ENCODE measurements around the gene TMEM59L. TPM values are rescaled to one million over a fixed set of nuclear protein-coding genes. Genes with fewer than 3 reads are reported as not detected.
"Not testable (repeated sequence)": the region's sequence is repeated elsewhere in the genome, so short reads cannot be mapped to it uniquely, and the experiment has no call there.

The TMEM59L gene
- total and polyA plus RNA-seq, 2 donors (not counting 1 experiment from before 2014, with no cell fraction given), result not detected

- no peak overlapping the region for H3K27ac ChIP-seq (ENCODE audit: low read length in 2 of 2)
- Mint-ChIP-seq H3K27me3 (peaks cover 7% of the 10 kb centered on the region), H3K4me1 (peaks cover 31% of the 10 kb centered on the region), H3K27ac (no peak overlapping the region), H3K4me3 (no peak overlapping the region), H3K9me3 (ENCODE audit: insufficient read depth) (no peaks in the 10 kb centered on the region)
- peaks cover 10% of the 10 kb centered on the region for H4K20me1 ChIP-seq (ENCODE audit: control insufficient read depth, insufficient read depth, low read length, poor library complexity, severe bottlenecking)
- no peak overlapping the region for H3K4me2 ChIP-seq (replicated peaks; ENCODE audit: low read depth, low read length, poor library complexity, severe bottlenecking)
- H3K79me2 ChIP-seq (ENCODE audit: control insufficient read depth, insufficient read depth, low read length), result no peaks in the 10 kb centered on the region
- CTCF ChIA-PET, result interaction anchor here (0.8 to 6.3 kb wide), 4 partner anchors 21 to 256 kb away, joined by 3 to 47 read pairs (median 4); no protein-coding TSS in a partner anchor
- WGBS (ENCODE audit: insufficient coverage), result 95% methylated on average over 19 of the region's 22 CpGs
- peaks cover 29 to 49% of the 10 kb centered on the region in 2 donors for H3K4me1 ChIP-seq (ENCODE audit: control insufficient read depth in 2 of 2, insufficient read depth in 2 of 2, low read length in 2 of 2)
- no peak overlapping the region for H3K4me3 ChIP-seq (ENCODE audit: control extremely low read depth in 1 of 5, extremely low read depth in 1 of 5, insufficient read depth in 1 of 5, low read depth in 2 of 5, low read length in 4 of 5)
- TF ChIP-seq, protein P1, sequence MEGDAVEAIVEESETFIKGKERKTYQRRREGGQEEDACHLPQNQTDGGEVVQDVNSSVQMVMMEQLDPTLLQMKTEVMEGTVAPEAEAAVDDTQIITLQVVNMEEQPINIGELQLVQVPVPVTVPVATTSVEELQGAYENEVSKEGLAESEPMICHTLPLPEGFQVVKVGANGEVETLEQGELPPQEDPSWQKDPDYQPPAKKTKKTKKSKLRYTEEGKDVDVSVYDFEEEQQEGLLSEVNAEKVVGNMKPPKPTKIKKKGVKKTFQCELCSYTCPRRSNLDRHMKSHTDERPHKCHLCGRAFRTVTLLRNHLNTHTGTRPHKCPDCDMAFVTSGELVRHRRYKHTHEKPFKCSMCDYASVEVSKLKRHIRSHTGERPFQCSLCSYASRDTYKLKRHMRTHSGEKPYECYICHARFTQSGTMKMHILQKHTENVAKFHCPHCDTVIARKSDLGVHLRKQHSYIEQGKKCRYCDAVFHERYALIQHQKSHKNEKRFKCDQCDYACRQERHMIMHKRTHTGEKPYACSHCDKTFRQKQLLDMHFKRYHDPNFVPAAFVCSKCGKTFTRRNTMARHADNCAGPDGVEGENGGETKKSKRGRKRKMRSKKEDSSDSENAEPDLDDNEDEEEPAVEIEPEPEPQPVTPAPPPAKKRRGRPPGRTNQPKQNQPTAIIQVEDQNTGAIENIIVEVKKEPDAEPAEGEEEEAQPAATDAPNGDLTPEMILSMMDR (IDR thresholded peaks at IDR 0.05), result no peak
- TF ChIP-seq EZH2 (IDR thresholded peaks at IDR 0.05; ENCODE audit: borderline replicate concordance, insufficient read depth, low read depth, low read length, poor library complexity, severe bottlenecking), result no peak
- H3K9ac ChIP-seq (ENCODE audit: low read length), result no peak overlapping the region
- intact Hi-C loops (cut with micrococcal nuclease), result no loop called here
- no peak for ATAC-seq (ENCODE audit: low read depth)
- H2AFZ ChIP-seq (ENCODE audit: insufficient read depth, low read depth, low read length, poor library complexity, severe bottlenecking), result no peak overlapping the region
- peaks cover 0 to 6% of the 10 kb centered on the region in 2 experiments for H3K36me3 ChIP-seq (replicated peaks in 1 of 2; ENCODE audit: control extremely low read depth in 1 of 2, control insufficient read depth in 1 of 2, extremely low read depth in 1 of 2, insufficient read depth in 2 of 2, low read length in 1 of 2)
- POLR2A ChIA-PET, result no interaction called here
- no peaks in the 10 kb centered on the region for H3K9me3 ChIP-seq (ENCODE audit: control extremely low read depth in 1 of 3, control insufficient read depth in 2 of 3, insufficient read depth in 1 of 3, low read length in 2 of 3)
- peaks cover 0 to 6% (median 2%) of the 10 kb centered on the region in 4 experiments for H3K27me3 ChIP-seq (replicated peaks in 1 of 4; ENCODE audit: control extremely low read depth in 1 of 4, control insufficient read depth in 3 of 4, insufficient read depth in 4 of 4, low read length in 3 of 4)
- no peak for DNase-seq
Observed at GRCh38 chr19:18591735-18592385, 20.8 kb upstream of the TMEM59L start.

GRCh38 chr19:18592732-18593131 lies 19.9 kb upstream of the TMEM59L start:
- H2AFZ ChIP-seq (ENCODE audit: insufficient read depth, low read depth, low read length, poor library complexity, severe bottlenecking); H3K9me3 Mint-ChIP-seq (ENCODE audit: insufficient read depth); H3K36me3 ChIP-seq (replicated peaks in 1 of 2; ENCODE audit: control extremely low read depth in 1 of 2, control insufficient read depth in 1 of 2, extremely low read depth in 1 of 2, insufficient read depth in 2 of 2, low read length in 1 of 2); H3K27ac ChIP-seq (ENCODE audit: low read length in 2 of 2); H3K4me3 Mint-ChIP-seq; ATAC-seq (ENCODE audit: low read depth); H4K20me1 ChIP-seq (ENCODE audit: control insufficient read depth, insufficient read depth, low read length, poor library complexity, severe bottlenecking); POLR2A ChIA-PET; DNase-seq; H3K9me3 ChIP-seq (ENCODE audit: control extremely low read depth in 1 of 3, control insufficient read depth in 2 of 3, insufficient read depth in 1 of 3, low read length in 2 of 3); H3K4me3 ChIP-seq (ENCODE audit: control extremely low read depth in 1 of 5, extremely low read depth in 1 of 5, insufficient read depth in 1 of 5, low read depth in 2 of 5, low read length in 4 of 5); H3K27me3 Mint-ChIP-seq; H3K79me2 ChIP-seq (ENCODE audit: control insufficient read depth, insufficient read depth, low read length); H3K4me2 ChIP-seq (replicated peaks; ENCODE audit: low read depth, low read length, poor library complexity, severe bottlenecking); H3K27ac Mint-ChIP-seq; intact Hi-C loops (cut with micrococcal nuclease); H3K9ac ChIP-seq (ENCODE audit: low read length): not testable (repeated sequence)
- WGBS (ENCODE audit: insufficient coverage), result 95% methylated on average over 3 of the region's 5 CpGs
- CTCF ChIA-PET, result interaction anchor here (1.0 to 6.3 kb wide), 7 partner anchors 21 to 255 kb away, joined by 3 to 47 read pairs (median 4); partner anchors contain the start of genes UBA52 and UPF1
- Histone ChIP-seq H3K4me1 (ENCODE audit: control insufficient read depth in 2 of 2, insufficient read depth in 2 of 2, low read length in 2 of 2) (peaks cover 28 to 50% of the 10 kb centered on the region in 2 donors), H3K27me3 (replicated peaks in 1 of 4; ENCODE audit: control extremely low read depth in 1 of 4, control insufficient read depth in 3 of 4, insufficient read depth in 4 of 4, low read length in 3 of 4) (peaks cover 0 to 14% (median 4%) of the 10 kb centered on the region in 4 experiments)
- H3K4me1 Mint-ChIP-seq, result peaks cover 30% of the 10 kb centered on the region
